Upper lobe of left lung (tissue), 6 donors: Measurements from ENCODE around the gene LSM3. TPM values are rescaled to one million over a fixed set of nuclear protein-coding genes. Genes with fewer than 3 reads are reported as not detected.
"Not testable (repeated sequence)": the region's sequence is repeated elsewhere in the genome, so short reads cannot be mapped to it uniquely, and the experiment has no call there.

Experiments used
- ATAC-seq, 2 donors: fragments of 200-7000 bp; cut with Tn5 transposase; one replicate each; pipeline ENCODE4 v1.9.1; 2022; ENCODE audit warnings: mild to moderate bottlenecking in 2 of 2, moderate library complexity in 2 of 2; ENCODE audit not compliant: low FRiP score in 2 of 2
- DNase-seq, 2 donors: peaks; one replicate each; pipeline ENCODE4 v3.0.0-alpha.2; 2019 to 2020
- H3K27ac ChIP-seq, 4 donors: fragments of 200-600 bp; sonication (generic); one replicate each; pipeline ENCODE4 v1.5.1; 2016 to 2019
- H3K27me3 ChIP-seq, 4 donors: fragments of 200-600 bp; sonication (generic); one replicate each; pipeline ENCODE4 v1.5.1; 2017 to 2019
- H3K36me3 ChIP-seq, 4 donors: fragments of 200-600 bp; sonication (generic); one replicate each; pipeline ENCODE4 v1.5.1; 2016 to 2019
- H3K4me1 ChIP-seq, 4 donors: fragments of 200-600 bp; sonication (generic); one replicate each; pipeline ENCODE4 v1.5.1; 2018 to 2019
- H3K4me3 ChIP-seq, 4 donors: fragments of 200-600 bp; sonication (generic); one replicate each; pipeline ENCODE4 v1.5.1; 2017 to 2019; ENCODE audit warnings: mild to moderate bottlenecking in 2 of 4, moderate library complexity in 1 of 4
- H3K9me3 ChIP-seq, 4 donors: fragments of 200-600 bp; sonication (generic); one replicate each; pipeline ENCODE4 v1.5.1; 2018 to 2019
- EP300 ChIP-seq, 4 donors: sonication (generic); formaldehyde crosslinking; IDR thresholded peaks; one replicate each; pipeline ENCODE4 v1.5.1; 2017; ENCODE audit warnings: antibody characterized with exemption in 4 of 4, control low read depth in 2 of 4
- POLR2A ChIP-seq, 4 donors: fragments of 450-650 bp; IDR thresholded peaks; one replicate each; pipeline ENCODE4 v1.5.1; 2016 to 2017; ENCODE audit warnings: antibody characterized with exemption in 4 of 4, mild to moderate bottlenecking in 2 of 4
- POLR2AphosphoS5 ChIP-seq, 2 donors: sonication (generic); formaldehyde crosslinking; IDR thresholded peaks; one replicate each; pipeline ENCODE4 v1.5.1; 2017; ENCODE audit warnings: antibody characterized with exemption in 2 of 2
- WGBS, 2 donors: methylation state at CpG; one replicate each; pipeline ENCODE4 v1.1.5; 2017 to 2018; 5-methylcytosine and 5-hydroxymethylcytosine counted together
- total RNA-seq, 6 donors: library from RNA; depleted of rRNA in 4 of 6; stranded (reverse); fragments of >200 nt in 4 of 6; gene quantifications; one replicate each; pipeline versions ENCODE4 v1.1.0 to v1.2.1, GENCODE V29; 2016 to 2021
- TF ChIP-seq, protein P1 (sequence below), 6 experiments: fragments of 450-650 bp in 4 of 6; fragments of 200-600 bp in 2 of 6; sonication (generic) in 2 of 6; IDR thresholded peaks; one replicate each; pipeline ENCODE4 v1.5.1; 2016 to 2019; ENCODE audit warnings: antibody characterized with exemption in 6 of 6
- donor health status: DM: no; HTN: no; CAD: no; lungs with moderate emphysema.
- donor health status: DM: no; HTN: yes; CAD: no; lungs with severe emphysema.

Gene LSM3
- total RNA-seq, 6 donors from 2014 or later, result 2.1 to 10.3 (median 8.6) TPM

DNA sequence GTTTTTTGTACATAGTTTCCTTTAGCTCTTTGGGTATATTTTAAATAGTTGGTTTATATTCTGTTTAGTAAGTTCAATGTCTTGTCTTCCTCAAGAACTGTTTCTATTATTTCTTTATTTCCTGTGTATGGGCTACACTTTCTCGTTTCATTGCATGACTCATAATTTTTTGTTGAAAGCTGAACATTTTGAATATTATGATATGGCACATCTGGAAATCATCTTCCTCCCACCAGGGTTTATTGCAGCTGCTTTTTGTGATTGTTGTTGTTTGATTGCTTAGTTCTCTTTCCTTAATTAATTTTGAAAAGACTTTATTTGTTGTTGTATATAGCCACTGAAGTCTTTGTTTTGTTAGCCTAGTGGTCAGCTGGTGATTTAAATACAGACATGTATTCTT is 43.8 kb downstream of the LSM3 start:
- 35 to 36% methylated on average over 1 of the region's 1 CpG for WGBS, 2 donors
- DNase-seq (no peak), ATAC-seq (no peak)
- Histone ChIP-seq H3K36me3 (no peaks in the 10 kb centered on the region), H3K27me3 (no peaks in the 10 kb centered on the region), H3K27ac (no peak overlapping the region), H3K9me3 (peaks cover 2 to 10% (median 5%) of the 10 kb centered on the region in 4 donors), H3K4me1 (peaks cover 0 to 10% (median 5%) of the 10 kb centered on the region in 4 donors), H3K4me3 (no peak overlapping the region)
- TF ChIP-seq POLR2A (IDR thresholded peaks at IDR 0.05) (no peak), POLR2AphosphoS5 (IDR thresholded peaks at IDR 0.05) (no peak), EP300 (IDR thresholded peaks at IDR 0.05) (no peak)
- TF ChIP-seq, protein P1, sequence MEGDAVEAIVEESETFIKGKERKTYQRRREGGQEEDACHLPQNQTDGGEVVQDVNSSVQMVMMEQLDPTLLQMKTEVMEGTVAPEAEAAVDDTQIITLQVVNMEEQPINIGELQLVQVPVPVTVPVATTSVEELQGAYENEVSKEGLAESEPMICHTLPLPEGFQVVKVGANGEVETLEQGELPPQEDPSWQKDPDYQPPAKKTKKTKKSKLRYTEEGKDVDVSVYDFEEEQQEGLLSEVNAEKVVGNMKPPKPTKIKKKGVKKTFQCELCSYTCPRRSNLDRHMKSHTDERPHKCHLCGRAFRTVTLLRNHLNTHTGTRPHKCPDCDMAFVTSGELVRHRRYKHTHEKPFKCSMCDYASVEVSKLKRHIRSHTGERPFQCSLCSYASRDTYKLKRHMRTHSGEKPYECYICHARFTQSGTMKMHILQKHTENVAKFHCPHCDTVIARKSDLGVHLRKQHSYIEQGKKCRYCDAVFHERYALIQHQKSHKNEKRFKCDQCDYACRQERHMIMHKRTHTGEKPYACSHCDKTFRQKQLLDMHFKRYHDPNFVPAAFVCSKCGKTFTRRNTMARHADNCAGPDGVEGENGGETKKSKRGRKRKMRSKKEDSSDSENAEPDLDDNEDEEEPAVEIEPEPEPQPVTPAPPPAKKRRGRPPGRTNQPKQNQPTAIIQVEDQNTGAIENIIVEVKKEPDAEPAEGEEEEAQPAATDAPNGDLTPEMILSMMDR (IDR thresholded peaks at IDR 0.05), result no peak

DNA sequence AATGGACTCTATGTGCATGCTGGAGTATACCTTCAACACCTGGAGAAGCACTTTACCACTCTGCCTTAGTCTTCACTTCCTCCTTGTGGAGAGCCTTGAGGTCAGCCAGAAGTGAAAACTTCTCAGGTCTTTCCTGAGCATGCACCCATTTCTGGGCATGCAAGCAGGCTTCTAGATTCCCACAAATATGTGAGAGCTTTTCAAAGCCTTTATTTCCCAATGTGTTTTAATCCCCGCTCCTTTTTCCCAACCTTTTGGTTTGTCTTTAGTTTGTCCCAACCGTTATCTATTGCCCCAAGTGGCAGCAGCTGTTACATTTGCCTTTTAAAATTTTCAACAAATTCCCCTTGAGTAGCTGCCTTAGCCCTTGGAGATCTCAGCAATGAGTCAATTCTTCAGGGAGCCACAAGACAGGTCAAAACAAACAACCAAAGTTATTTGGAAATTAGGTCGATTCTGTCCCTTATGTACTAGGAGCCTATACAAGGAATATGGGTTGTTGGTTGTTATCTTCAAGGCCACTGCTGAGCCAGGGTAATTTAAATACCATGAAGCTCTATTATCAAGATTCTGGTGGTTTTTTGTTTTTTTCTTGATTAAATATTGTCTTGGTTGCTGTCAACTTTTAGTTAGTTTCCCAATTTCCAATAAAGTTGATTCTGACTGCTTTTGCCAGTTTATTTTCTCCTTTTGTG is 44.4 kb downstream of the LSM3 start:
- peaks cover 2 to 10% (median 5%) of the 10 kb centered on the region in 4 donors for H3K9me3 ChIP-seq
- H3K27me3 ChIP-seq, result no peaks in the 10 kb centered on the region
- no peak for DNase-seq
- H3K27ac ChIP-seq, result no peak overlapping the region
- no peaks in the 10 kb centered on the region for H3K36me3 ChIP-seq
- H3K4me3 ChIP-seq, result no peak overlapping the region
- 67 to 82% methylated on average over 3 of the region's 3 CpGs for whole genome bisulfite sequencing, 2 donors
- H3K4me1 ChIP-seq, result peaks cover 0 to 10% (median 5%) of the 10 kb centered on the region in 4 donors
- TF ChIP-seq EP300 (IDR thresholded peaks at IDR 0.05) (no peak), POLR2AphosphoS5 (IDR thresholded peaks at IDR 0.05) (no peak), POLR2A (IDR thresholded peaks at IDR 0.05) (no peak)
- TF ChIP-seq, protein P1 (IDR thresholded peaks at IDR 0.05), result no peak
- no peak for ATAC-seq

DNA sequence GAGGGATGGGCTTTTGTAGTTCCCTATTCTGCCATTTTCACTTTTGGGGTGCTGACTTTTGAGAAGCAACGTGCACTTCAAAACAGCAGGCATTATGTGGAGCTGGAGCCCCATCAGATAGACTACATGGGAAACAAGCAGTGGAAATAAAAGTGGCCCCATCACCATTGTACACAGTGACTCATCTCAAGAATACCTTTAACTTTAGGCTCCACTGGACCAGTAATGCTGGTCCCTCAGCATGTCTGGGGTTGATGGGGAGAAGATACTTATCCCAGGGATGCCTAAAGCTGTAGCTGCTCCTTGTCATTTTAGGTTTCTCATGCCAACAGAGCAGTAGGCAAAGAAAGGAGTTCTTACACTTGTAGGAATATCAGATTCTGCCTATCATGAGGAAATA is 45.0 kb downstream of the LSM3 start:
- no peak overlapping the region for H3K4me3 ChIP-seq
- H3K4me1 ChIP-seq, result peaks cover 0 to 15% (median 7%) of the 10 kb centered on the region in 4 donors
- 76 to 100% methylated on average over 1 of the region's 1 CpG for WGBS, 2 donors
- ATAC-seq (no peak), DNase-seq (no peak)
- no peak overlapping the region for H3K27ac ChIP-seq
- no peaks in the 10 kb centered on the region for H3K27me3 ChIP-seq
- TF ChIP-seq POLR2A (IDR thresholded peaks at IDR 0.05), result no peak
- TF ChIP-seq, protein P1 (IDR thresholded peaks at IDR 0.05), result no peak
- no peak for TF ChIP-seq POLR2AphosphoS5 (IDR thresholded peaks at IDR 0.05)
- no peak for TF ChIP-seq EP300 (IDR thresholded peaks at IDR 0.05)
- peaks cover 2 to 10% (median 5%) of the 10 kb centered on the region in 4 donors for H3K9me3 ChIP-seq
- H3K36me3 ChIP-seq, result no peaks in the 10 kb centered on the region

DNA sequence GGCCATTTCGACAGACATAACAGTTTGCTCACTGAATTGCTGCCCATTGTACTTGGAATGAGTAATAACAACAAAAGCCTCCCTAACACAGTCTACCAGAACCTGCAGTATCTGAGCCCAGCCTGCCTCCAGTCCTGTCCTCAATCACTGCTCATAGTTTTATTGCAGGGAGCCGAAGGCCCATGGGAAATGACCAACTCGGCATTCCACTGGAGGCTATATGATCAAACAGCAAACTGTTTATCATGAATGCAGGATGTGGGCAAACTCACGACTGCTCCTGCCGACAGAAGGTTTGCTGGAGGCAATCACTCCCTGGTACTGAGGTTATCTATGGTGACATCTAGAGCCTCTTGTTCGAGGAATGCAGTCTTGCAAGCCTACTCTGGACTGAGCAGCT is 46.3 kb downstream of the LSM3 start:
- DNase-seq (no peak), ATAC-seq (no peak)
- Histone ChIP-seq H3K4me3 (no peak overlapping the region), H3K36me3 (no peaks in the 10 kb centered on the region), H3K27me3 (no peaks in the 10 kb centered on the region), H3K9me3 (peaks cover 2 to 10% (median 5%) of the 10 kb centered on the region in 4 donors), H3K4me1 (peaks cover 0 to 21% (median 12%) of the 10 kb centered on the region in 4 donors), H3K27ac (peak overlapping the region in 1 of 4 donors; percentile 14)
- TF ChIP-seq POLR2AphosphoS5 (IDR thresholded peaks at IDR 0.05), result no peak
- TF ChIP-seq POLR2A (IDR thresholded peaks at IDR 0.05), result no peak
- TF ChIP-seq, protein P1 (IDR thresholded peaks at IDR 0.05), result no peak
- TF ChIP-seq EP300 (IDR thresholded peaks at IDR 0.05), result no peak
- 48 to 53% methylated on average over 6 of the region's 6 CpGs for WGBS, 2 donors

DNA sequence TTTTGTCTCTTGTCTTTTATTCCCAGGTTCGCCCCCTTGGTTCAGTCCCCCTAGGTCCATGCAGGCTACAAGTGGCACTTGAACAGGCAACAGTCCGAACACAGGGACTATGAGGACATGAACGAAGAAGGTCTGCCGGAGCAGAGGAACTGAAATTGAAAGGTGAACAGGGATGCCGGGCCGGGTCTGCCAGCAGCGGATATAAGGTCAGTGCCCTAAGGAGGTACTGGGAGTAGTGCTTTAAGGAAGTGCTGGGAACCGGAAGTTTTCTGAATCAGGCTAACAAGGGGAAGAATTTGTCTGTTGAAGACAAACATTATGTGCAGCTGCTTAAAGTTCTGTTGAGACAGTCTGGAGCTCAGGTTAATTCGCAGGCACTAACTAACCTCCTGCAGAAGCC is 46.8 kb downstream of the LSM3 start:
- peak overlapping the region in 1 of 4 donors; percentile 14 for H3K27ac ChIP-seq
- TF ChIP-seq POLR2A (IDR thresholded peaks at IDR 0.05) (no peak), POLR2AphosphoS5 (IDR thresholded peaks at IDR 0.05) (no peak), EP300 (IDR thresholded peaks at IDR 0.05) (no peak)
- TF ChIP-seq, protein P1 (IDR thresholded peaks at IDR 0.05), result no peak
- H3K27me3 ChIP-seq, result no peaks in the 10 kb centered on the region
- peaks cover 0 to 21% (median 12%) of the 10 kb centered on the region in 4 donors for H3K4me1 ChIP-seq
- 45 to 53% methylated on average over 9 of the region's 9 CpGs for WGBS, 2 donors
- H3K4me3 ChIP-seq, result no peak overlapping the region
- peaks cover 2 to 10% (median 5%) of the 10 kb centered on the region in 4 donors for H3K9me3 ChIP-seq
- H3K36me3 ChIP-seq, result no peaks in the 10 kb centered on the region
- DNase-seq, result no peak
- ATAC-seq, result no peak

DNA sequence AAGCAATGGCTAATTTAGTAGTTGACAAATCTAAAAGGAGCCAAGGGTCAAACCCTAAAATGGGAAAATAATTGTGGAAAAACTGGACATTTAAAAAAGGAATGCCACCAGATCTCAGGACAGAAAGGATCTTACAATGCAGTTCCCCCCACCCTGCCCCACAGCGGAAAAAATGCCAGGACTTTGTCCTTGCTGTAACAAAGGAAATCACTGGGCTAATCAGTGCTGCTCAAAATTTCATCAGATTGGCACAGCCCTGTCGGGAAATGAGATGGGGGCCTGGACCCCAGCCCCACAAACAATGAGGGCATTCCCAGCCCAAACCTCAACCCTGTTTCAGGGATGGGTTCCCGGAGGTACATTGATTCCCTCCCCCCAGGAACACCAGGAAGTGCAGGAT is 47.7 kb downstream of the LSM3 start:
- peaks cover 0 to 21% (median 12%) of the 10 kb centered on the region in 4 donors for H3K4me1 ChIP-seq
- H3K36me3 ChIP-seq, ATAC-seq, DNase-seq, H3K9me3 ChIP-seq, H3K27ac ChIP-seq, H3K4me3 ChIP-seq, H3K27me3 ChIP-seq: not testable (repeated sequence)
- WGBS, 2 donors, result 32 to 75% methylated on average over 3 of the region's 3 CpGs
